ENCODE measurements around the gene TENT5C.
"Not testable (repeated sequence)": the region's sequence is repeated elsewhere in the genome, so short reads cannot be mapped to it uniquely, and the experiment has no call there.

TENT5C gene

GRCh38 chr1:117605774-117606648 lies at the start of gene TENT5C:
Gene TENT5C (plus strand): TSS chr1:117606048. CDS start chr1:117622869, 16,821 bp downstream.
- Histone ChIP-seq H3K4me1 (ENCODE audit: insufficient read depth, low read length) (peaks cover 11% of the 10 kb centered on the region), H3K9me3 (ENCODE audit: insufficient read depth, low read depth, low read length) (no peaks in the 10 kb centered on the region), H3K36me3 (ENCODE audit: insufficient read depth, low read depth, low read length) (no peaks in the 10 kb centered on the region), H3K27me3 (ENCODE audit: insufficient read depth, low read length) (peaks cover 66% of the 10 kb centered on the region), H3K27ac (ENCODE audit: low read length) (no peak within 1 kb of the TSS), H3K4me3 (ENCODE audit: low read length) (peak within 1 kb of the TSS; percentile 87), H3K9ac (ENCODE audit: low read depth, low read length) (peak within 1 kb of the TSS; percentile 52; the same call in 1 of the 2 replicates)

GRCh38 chr1:117556341-117556740 lies 49.5 kb upstream of the TENT5C start:
- no peaks in the 10 kb centered on the region for H3K4me1 ChIP-seq (ENCODE audit: insufficient read depth, low read length)
- no peaks in the 10 kb centered on the region for H3K27me3 ChIP-seq (ENCODE audit: insufficient read depth, low read length)
- H3K9me3 ChIP-seq (ENCODE audit: insufficient read depth, low read depth, low read length), result peaks cover 11% of the 10 kb centered on the region
- H3K27ac ChIP-seq (ENCODE audit: low read length), result no peak overlapping the region
- no peaks in the 10 kb centered on the region for H3K36me3 ChIP-seq (ENCODE audit: insufficient read depth, low read depth, low read length)
- no peak overlapping the region for H3K9ac ChIP-seq (ENCODE audit: low read depth, low read length)
- H3K4me3 ChIP-seq (ENCODE audit: low read length), result no peak overlapping the region

GRCh38 chr1:117556976-117557375 lies 48.9 kb upstream of the TENT5C start:
- H3K9me3 ChIP-seq (ENCODE audit: insufficient read depth, low read depth, low read length), result peaks cover 11% of the 10 kb centered on the region
- no peak overlapping the region for H3K27ac ChIP-seq (ENCODE audit: low read length)
- no peak overlapping the region for H3K9ac ChIP-seq (ENCODE audit: low read depth, low read length)
- H3K36me3 ChIP-seq (ENCODE audit: insufficient read depth, low read depth, low read length), result no peaks in the 10 kb centered on the region
- H3K27me3 ChIP-seq (ENCODE audit: insufficient read depth, low read length), result no peaks in the 10 kb centered on the region
- H3K4me3 ChIP-seq (ENCODE audit: low read length), result no peak overlapping the region
- H3K4me1 ChIP-seq (ENCODE audit: insufficient read depth, low read length), result no peaks in the 10 kb centered on the region

GRCh38 chr1:117558451-117558850 lies 47.4 kb upstream of the TENT5C start:
- H3K9ac ChIP-seq (ENCODE audit: low read depth, low read length); H3K36me3 ChIP-seq (ENCODE audit: insufficient read depth, low read depth, low read length); H3K27me3 ChIP-seq (ENCODE audit: insufficient read depth, low read length); H3K27ac ChIP-seq (ENCODE audit: low read length); H3K4me1 ChIP-seq (ENCODE audit: insufficient read depth, low read length); H3K4me3 ChIP-seq (ENCODE audit: low read length): not testable (repeated sequence)
- peaks cover 11% of the 10 kb centered on the region for H3K9me3 ChIP-seq (ENCODE audit: insufficient read depth, low read depth, low read length)

GRCh38 chr1:117559139-117559538 lies 46.7 kb upstream of the TENT5C start:
- Histone ChIP-seq H3K36me3 (ENCODE audit: insufficient read depth, low read depth, low read length) (no peaks in the 10 kb centered on the region), H3K27ac (ENCODE audit: low read length) (no peak overlapping the region), H3K9me3 (ENCODE audit: insufficient read depth, low read depth, low read length) (peaks cover 11% of the 10 kb centered on the region; the same call in 1 of the 2 replicates), H3K4me1 (ENCODE audit: insufficient read depth, low read length) (no peaks in the 10 kb centered on the region), H3K9ac (ENCODE audit: low read depth, low read length) (no peak overlapping the region), H3K27me3 (ENCODE audit: insufficient read depth, low read length) (no peaks in the 10 kb centered on the region), H3K4me3 (ENCODE audit: low read length) (no peak overlapping the region)

GRCh38 chr1:117559985-117560384 lies 45.9 kb upstream of the TENT5C start:
- Histone ChIP-seq H3K27me3 (ENCODE audit: insufficient read depth, low read length) (no peaks in the 10 kb centered on the region), H3K36me3 (ENCODE audit: insufficient read depth, low read depth, low read length) (no peaks in the 10 kb centered on the region), H3K4me1 (ENCODE audit: insufficient read depth, low read length) (no peaks in the 10 kb centered on the region), H3K9me3 (ENCODE audit: insufficient read depth, low read depth, low read length) (peaks cover 11% of the 10 kb centered on the region; the same call in 1 of the 2 replicates), H3K9ac (ENCODE audit: low read depth, low read length) (no peak overlapping the region), H3K27ac (ENCODE audit: low read length) (no peak overlapping the region), H3K4me3 (ENCODE audit: low read length) (no peak overlapping the region)

GRCh38 chr1:117561071-117561470 lies 44.8 kb upstream of the TENT5C start:
- Histone ChIP-seq H3K4me1 (ENCODE audit: insufficient read depth, low read length) (no peaks in the 10 kb centered on the region), H3K9me3 (ENCODE audit: insufficient read depth, low read depth, low read length) (peaks cover 11% of the 10 kb centered on the region; the same call in 1 of the 2 replicates), H3K36me3 (ENCODE audit: insufficient read depth, low read depth, low read length) (no peaks in the 10 kb centered on the region), H3K9ac (ENCODE audit: low read depth, low read length) (no peak overlapping the region), H3K4me3 (ENCODE audit: low read length) (no peak overlapping the region), H3K27me3 (ENCODE audit: insufficient read depth, low read length) (no peaks in the 10 kb centered on the region), H3K27ac (ENCODE audit: low read length) (no peak overlapping the region)

- H3K4me1 ChIP-seq (ENCODE audit: insufficient read depth, low read length), result no peaks in the 10 kb centered on the region
- no peaks in the 10 kb centered on the region for H3K36me3 ChIP-seq (ENCODE audit: insufficient read depth, low read depth, low read length)
- H3K9me3 ChIP-seq (ENCODE audit: insufficient read depth, low read depth, low read length), result peaks cover 11% of the 10 kb centered on the region; the same call in 1 of the 2 replicates
- no peaks in the 10 kb centered on the region for H3K27me3 ChIP-seq (ENCODE audit: insufficient read depth, low read length)
- no peak overlapping the region for H3K27ac ChIP-seq (ENCODE audit: low read length)
- H3K9ac ChIP-seq (ENCODE audit: low read depth, low read length), result no peak overlapping the region
- no peak overlapping the region for H3K4me3 ChIP-seq (ENCODE audit: low read length)
Observed at GRCh38 chr1:117561551-117561950, 44.3 kb upstream of the TENT5C start.

GRCh38 chr1:117562581-117563491 lies 43.0 kb upstream of the TENT5C start:
- Histone ChIP-seq H3K4me1 (ENCODE audit: insufficient read depth, low read length) (no peaks in the 10 kb centered on the region), H3K4me3 (ENCODE audit: low read length) (no peak overlapping the region), H3K36me3 (ENCODE audit: insufficient read depth, low read depth, low read length) (no peaks in the 10 kb centered on the region), H3K9ac (ENCODE audit: low read depth, low read length) (no peak overlapping the region), H3K9me3 (ENCODE audit: insufficient read depth, low read depth, low read length) (peaks cover 11% of the 10 kb centered on the region; the same call in 1 of the 2 replicates), H3K27me3 (ENCODE audit: insufficient read depth, low read length) (no peaks in the 10 kb centered on the region), H3K27ac (ENCODE audit: low read length) (no peak overlapping the region)

GRCh38 chr1:117563492-117563875 lies 42.4 kb upstream of the TENT5C start:
- no peaks in the 10 kb centered on the region for H3K36me3 ChIP-seq (ENCODE audit: insufficient read depth, low read depth, low read length)
- peaks cover 9% of the 10 kb centered on the region; the same call in 1 of the 2 replicates for H3K9me3 ChIP-seq (ENCODE audit: insufficient read depth, low read depth, low read length)
- H3K4me1 ChIP-seq (ENCODE audit: insufficient read depth, low read length), result no peaks in the 10 kb centered on the region
- no peak overlapping the region for H3K4me3 ChIP-seq (ENCODE audit: low read length)
- no peak overlapping the region for H3K27ac ChIP-seq (ENCODE audit: low read length)
- H3K27me3 ChIP-seq (ENCODE audit: insufficient read depth, low read length), result no peaks in the 10 kb centered on the region
- H3K9ac ChIP-seq (ENCODE audit: low read depth, low read length), result no peak overlapping the region

- Histone ChIP-seq H3K27ac (ENCODE audit: low read length) (no peak overlapping the region), H3K4me3 (ENCODE audit: low read length) (no peak overlapping the region), H3K9ac (ENCODE audit: low read depth, low read length) (no peak overlapping the region), H3K9me3 (ENCODE audit: insufficient read depth, low read depth, low read length) (no peaks in the 10 kb centered on the region), H3K36me3 (ENCODE audit: insufficient read depth, low read depth, low read length) (no peaks in the 10 kb centered on the region), H3K4me1 (ENCODE audit: insufficient read depth, low read length) (no peaks in the 10 kb centered on the region), H3K27me3 (ENCODE audit: insufficient read depth, low read length) (no peaks in the 10 kb centered on the region)
Observed at GRCh38 chr1:117564227-117565075, 41.4 kb upstream of the TENT5C start.
